Kidney (tissue), 14 donors: Measurements from ENCODE around the gene PCF11. TPM values are rescaled to one million over a fixed set of nuclear protein-coding genes. Genes with fewer than 3 reads are reported as not detected.
"Not testable (repeated sequence)": the region's sequence is repeated elsewhere in the genome, so short reads cannot be mapped to it uniquely, and the experiment has no call there.

Experiments used
- DNase-seq, 5 donors: peaks; one replicate each; pipeline ENCODE4 v3.0.0-alpha.2; 2013 to 2020
- FAIRE-seq: peaks from 2 replicates; lab custom pipeline; 2012; peaks lifted over from hg19 to GRCh38; lab: Jason Lieb, UNC
- H3K27ac ChIP-seq, 2 donors: one replicate each; pipeline ENCODE4 v1.7.0; 2013; ENCODE audit warnings: low read depth in 2 of 2, low read length in 2 of 2, inconsistent platforms in 1 of 2
- H3K27me3 ChIP-seq: one replicate; pipeline ENCODE4 v1.7.1; 2013; ENCODE audit warnings: low read length, inconsistent platforms; ENCODE audit not compliant: control insufficient read depth, insufficient read depth
- H3K36me3 ChIP-seq, 3 donors: one replicate each; pipeline versions ENCODE4 v1.7.0 to v1.7.1; 2013; ENCODE audit warnings: low read length in 3 of 3, control low read depth in 1 of 3, inconsistent platforms in 1 of 3; ENCODE audit not compliant: insufficient read depth in 3 of 3, control insufficient read depth in 2 of 3
- H3K4me1 ChIP-seq, 3 donors: one replicate each; pipeline versions ENCODE4 v1.7.0 to v1.7.1; 2013; ENCODE audit warnings: low read length in 3 of 3, inconsistent platforms in 1 of 3, low read depth in 1 of 3; ENCODE audit not compliant: control insufficient read depth in 2 of 3, insufficient read depth in 2 of 3
- H3K4me3 ChIP-seq, 3 donors: one replicate each; pipeline versions ENCODE4 v1.7.0 to v1.8.1; 2013; ENCODE audit warnings: low read length in 3 of 3, control low read depth in 1 of 3, inconsistent platforms in 1 of 3
- H3K9ac ChIP-seq, 3 donors: one replicate each; pipeline versions ENCODE4 v1.7.0 to v1.7.1; 2013; ENCODE audit warnings: low read length in 3 of 3, control low read depth in 1 of 3, inconsistent platforms in 1 of 3
- H3K9me3 ChIP-seq, 3 donors: one replicate each; pipeline versions ENCODE4 v1.7.0 to v1.7.1; 2013; ENCODE audit warnings: low read length in 3 of 3, control low read depth in 1 of 3, inconsistent platforms in 1 of 3; ENCODE audit not compliant: control insufficient read depth in 2 of 3, insufficient read depth in 1 of 3
- intact Hi-C: fragments of 100-400 bp; cut with DNase I; formaldehyde crosslinking; loops from one replicate; pipeline ENCODE4 v1.11.1; 2022
- polyA plus RNA-seq: library from polyadenylated mRNA; stranded (reverse); fragments of 350-450 nt; fragmentation: Illumina TruSeq; extraction: RNeasy Lipid Tissue Mini Kit (QIAGEN cat#74804); gene quantifications from one replicate; pipeline ENCODE4 v1.2.3, GENCODE V29; 2014; ENCODE audit warnings: low read depth, low replicate concordance; ENCODE audit not compliant: insufficient read depth
- total RNA-seq: library from RNA; stranded (reverse); fragmentation: NEBNext Ultra II Directional; extraction: Animal tissue kit (Norgen Biotek cat#: 25700); gene quantifications from one replicate; pipeline ENCODE4 v1.2.1, GENCODE V29; 2021
- TF ChIP-seq, protein P1 (sequence below): IDR thresholded peaks from 3 replicates; pipeline ENCODE4 v1.5.1; 2012; ENCODE audit warnings: mild to moderate bottlenecking, moderate library complexity, borderline replicate concordance; ENCODE audit not compliant: insufficient read depth; ENCODE audit errors: extremely low read depth
- donor health status: control.
- donor health status: control.
- donor health status: control.
- donor health status: control.
- donor health status: control.
- donor health status: DM: yes; HTN: yes; CAD: no.
- donor health status: Normal renal cell carcinoma (clear cell type).

The PCF11 gene
- total and polyA plus RNA-seq, 2 donors from 2014 or later: 19.3 to 61.2 TPM

DNA sequence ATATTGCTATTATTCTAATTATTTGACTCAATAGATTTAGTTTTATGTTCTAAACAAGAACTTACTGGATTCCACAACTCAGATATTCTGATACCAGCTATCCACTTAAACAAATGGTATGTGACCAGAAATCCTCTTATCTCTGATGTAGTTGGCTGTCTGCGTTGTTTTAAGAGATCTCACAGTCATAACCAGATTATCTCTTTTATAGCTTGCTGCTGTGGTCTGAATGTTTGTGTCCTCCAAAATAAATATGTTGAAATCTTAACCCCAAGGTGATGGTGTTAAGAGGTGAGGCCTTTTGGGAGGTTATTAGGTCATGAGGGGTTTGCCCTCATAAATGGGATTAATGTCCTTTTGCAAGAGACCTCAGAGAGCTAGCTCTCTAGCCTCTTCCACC, 49.3 kb downstream of the PCF11 start:
- intact Hi-C loops: no loop called here
- no peak overlapping the region for H3K27ac ChIP-seq
- H3K9ac ChIP-seq: no peak overlapping the region
- no peaks in the 10 kb centered on the region for H3K4me1 ChIP-seq
- TF ChIP-seq, protein P1, sequence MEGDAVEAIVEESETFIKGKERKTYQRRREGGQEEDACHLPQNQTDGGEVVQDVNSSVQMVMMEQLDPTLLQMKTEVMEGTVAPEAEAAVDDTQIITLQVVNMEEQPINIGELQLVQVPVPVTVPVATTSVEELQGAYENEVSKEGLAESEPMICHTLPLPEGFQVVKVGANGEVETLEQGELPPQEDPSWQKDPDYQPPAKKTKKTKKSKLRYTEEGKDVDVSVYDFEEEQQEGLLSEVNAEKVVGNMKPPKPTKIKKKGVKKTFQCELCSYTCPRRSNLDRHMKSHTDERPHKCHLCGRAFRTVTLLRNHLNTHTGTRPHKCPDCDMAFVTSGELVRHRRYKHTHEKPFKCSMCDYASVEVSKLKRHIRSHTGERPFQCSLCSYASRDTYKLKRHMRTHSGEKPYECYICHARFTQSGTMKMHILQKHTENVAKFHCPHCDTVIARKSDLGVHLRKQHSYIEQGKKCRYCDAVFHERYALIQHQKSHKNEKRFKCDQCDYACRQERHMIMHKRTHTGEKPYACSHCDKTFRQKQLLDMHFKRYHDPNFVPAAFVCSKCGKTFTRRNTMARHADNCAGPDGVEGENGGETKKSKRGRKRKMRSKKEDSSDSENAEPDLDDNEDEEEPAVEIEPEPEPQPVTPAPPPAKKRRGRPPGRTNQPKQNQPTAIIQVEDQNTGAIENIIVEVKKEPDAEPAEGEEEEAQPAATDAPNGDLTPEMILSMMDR: no peak
- no peaks in the 10 kb centered on the region for H3K9me3 ChIP-seq
- H3K36me3 ChIP-seq: peaks cover 0 to 25% (median 5%) of the 10 kb centered on the region in 3 donors
- no peak for DNase-seq
- H3K27me3 ChIP-seq: no peaks in the 10 kb centered on the region
- no peak for FAIRE-seq
- no peak overlapping the region for H3K4me3 ChIP-seq

DNA sequence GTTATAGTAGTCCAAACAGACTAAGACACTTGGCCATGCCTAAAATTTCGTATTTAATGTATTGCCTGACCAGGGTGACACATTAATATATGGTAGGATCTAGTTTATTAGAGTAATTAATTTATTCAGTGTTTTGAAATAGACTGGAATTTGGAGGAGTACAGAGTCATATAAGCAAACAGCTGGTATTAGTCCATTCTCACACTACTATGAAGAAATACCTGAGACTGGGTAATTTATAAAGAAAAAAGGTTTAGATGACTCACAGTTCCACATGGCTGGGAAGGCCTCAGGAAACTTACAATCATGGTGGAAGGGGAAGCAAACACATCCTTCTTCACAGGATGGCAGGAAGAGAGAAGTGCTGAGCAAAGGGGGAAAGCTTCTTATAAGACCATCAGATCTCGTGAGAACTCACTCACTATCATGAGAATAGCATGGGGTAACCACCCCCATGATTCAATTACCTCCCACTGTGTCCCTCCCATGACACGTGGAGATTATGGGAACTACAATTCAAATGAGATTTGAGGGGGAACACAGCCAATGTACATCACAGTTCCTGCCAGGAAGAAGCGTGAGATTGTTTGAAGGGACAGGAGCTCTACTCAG, 49.9 kb downstream of the PCF11 start:
- H3K27me3 ChIP-seq, H3K9ac ChIP-seq, H3K4me3 ChIP-seq, H3K4me1 ChIP-seq, intact Hi-C loops, H3K9me3 ChIP-seq, H3K27ac ChIP-seq, FAIRE-seq, DNase-seq: not testable (repeated sequence)
- H3K36me3 ChIP-seq: peaks cover 0 to 29% (median 5%) of the 10 kb centered on the region in 3 donors

DNA sequence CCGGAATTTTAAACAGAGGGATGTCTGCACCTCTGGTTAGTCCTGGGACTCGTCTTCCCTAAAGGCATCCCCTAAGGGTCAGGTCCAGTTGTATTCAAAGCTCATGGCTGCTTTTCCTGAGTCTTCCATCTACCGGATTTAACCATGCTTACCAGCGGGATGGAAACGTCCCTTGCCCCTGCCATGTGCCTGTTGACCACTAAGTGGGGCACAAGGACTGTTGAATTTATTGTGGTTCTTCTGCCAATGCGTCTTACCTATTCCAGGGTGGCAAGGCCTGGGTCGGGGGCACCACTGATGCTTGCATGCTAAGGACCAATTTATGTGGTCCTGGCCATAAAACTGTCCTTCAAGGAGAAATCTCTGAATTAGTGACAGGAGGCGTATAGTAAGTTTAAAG, 62.2 kb downstream of the PCF11 start:
- DNase-seq (peak in 1 of 5 donors; percentile 7), FAIRE-seq (no peak)
- H3K27me3 ChIP-seq: no peaks in the 10 kb centered on the region
- H3K9me3 ChIP-seq: no peaks in the 10 kb centered on the region
- H3K9ac ChIP-seq: no peak overlapping the region
- intact Hi-C loops: no loop called here
- TF ChIP-seq, protein P1: no peak
- no peaks in the 10 kb centered on the region for H3K4me1 ChIP-seq
- H3K36me3 ChIP-seq: no peaks in the 10 kb centered on the region
- no peak overlapping the region for H3K27ac ChIP-seq
- no peak overlapping the region for H3K4me3 ChIP-seq

DNA sequence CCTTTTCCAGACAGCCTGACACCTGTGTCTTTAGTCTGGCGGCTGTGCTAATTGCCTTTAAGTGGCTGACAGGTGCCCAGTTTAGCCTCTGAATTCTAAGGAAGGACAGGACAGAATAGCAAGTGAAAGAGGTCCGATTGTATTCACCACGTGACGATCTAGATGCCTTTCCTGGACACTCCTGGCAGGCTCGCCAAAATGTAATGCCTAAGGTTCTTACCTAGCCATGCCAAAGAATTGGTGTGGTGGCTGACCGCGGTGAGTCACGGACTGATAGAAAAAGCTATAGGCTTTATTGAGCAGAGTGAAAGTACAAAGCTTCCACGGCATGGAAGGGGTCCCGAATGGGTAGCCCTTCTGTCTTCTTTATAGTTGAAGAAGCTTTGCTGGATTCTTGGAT, 63.3 kb downstream of the PCF11 start:
- no peak overlapping the region for H3K9ac ChIP-seq
- no peak for DNase-seq
- no peak overlapping the region for H3K27ac ChIP-seq
- intact Hi-C loops: no loop called here
- H3K27me3 ChIP-seq: no peaks in the 10 kb centered on the region
- H3K4me1 ChIP-seq: no peaks in the 10 kb centered on the region
- no peaks in the 10 kb centered on the region for H3K9me3 ChIP-seq
- H3K36me3 ChIP-seq: no peaks in the 10 kb centered on the region
- no peak for FAIRE-seq
- TF ChIP-seq, protein P1: no peak
- no peak overlapping the region for H3K4me3 ChIP-seq
